Stimulated activated CD4-positive, alpha-beta T cell treated with anti-CD3 and anti-CD28 coated beads, Interleukin-1b, Interleukin-23, amount 100 ng/mL, for 4 hours (primary cell): Measurements from ENCODE around the gene SPSB4.
"Not testable (repeated sequence)": the region's sequence is repeated elsewhere in the genome, so short reads cannot be mapped to it uniquely, and the experiment has no call there.

Source experiments
- DNase-seq, 2 donors: peaks; one replicate each; pipeline ENCODE4 v3.0.0-alpha.2; 2020; ENCODE audit warnings: low read depth in 2 of 2

SPSB4 gene

GRCh38 chr3:141115789-141116541 is 64.8 kb downstream of the SPSB4 start:
- no peak for DNase-seq

- DNase-seq, result no peak
Measured at GRCh38 chr3:141116721-141117120, 65.6 kb downstream of the SPSB4 start.

- not testable (repeated sequence) for DNase-seq
Measured at GRCh38 chr3:141117982-141118381, 66.8 kb downstream of the SPSB4 start.

GRCh38 chr3:141122455-141123030 is 71.4 kb downstream of the SPSB4 start:
- DNase-seq, result no peak

GRCh38 chr3:141123677-141124410 is 72.7 kb downstream of the SPSB4 start:
- DNase-seq, result no peak

- DNase-seq, result no peak
Measured at GRCh38 chr3:141124715-141125114, 73.6 kb downstream of the SPSB4 start.

- DNase-seq, result no peak
Measured at GRCh38 chr3:141125351-141125750, 74.2 kb downstream of the SPSB4 start.

GRCh38 chr3:141126661-141127343 is 75.7 kb downstream of the SPSB4 start:
- no peak for DNase-seq

GRCh38 chr3:141127344-141128125 is 76.4 kb downstream of the SPSB4 start:
- DNase-seq, result no peak

GRCh38 chr3:141128126-141128777 is 77.1 kb downstream of the SPSB4 start:
- no peak for DNase-seq

- no peak for DNase-seq
Measured at GRCh38 chr3:141129049-141129448, 77.9 kb downstream of the SPSB4 start.

- no peak for DNase-seq
Measured at GRCh38 chr3:141129541-141130011, 78.4 kb downstream of the SPSB4 start.

- DNase-seq, result no peak
Measured at GRCh38 chr3:141143517-141143916, 92.4 kb downstream of the SPSB4 start.

- no peak for DNase-seq
Measured at GRCh38 chr3:141146979-141147470, 95.9 kb downstream of the SPSB4 start.

- DNase-seq, result no peak
Measured at GRCh38 chr3:141147657-141148056, 96.5 kb downstream of the SPSB4 start.

- no peak for DNase-seq
Measured at GRCh38 chr3:141148169-141148568, 97.0 kb downstream of the SPSB4 start.

- no peak for DNase-seq
Measured at GRCh38 chr3:141148770-141149169, 97.6 kb downstream of the SPSB4 start.

- DNase-seq, result no peak
Measured at GRCh38 chr3:141150081-141150830, 99.1 kb downstream of the SPSB4 start.

GRCh38 chr3:141150931-141151330 is 99.8 kb downstream of the SPSB4 start:
- DNase-seq, result no peak

- no peak for DNase-seq
Measured at GRCh38 chr3:141151439-141151838, 100.3 kb downstream of the SPSB4 start.
